LNCaP clone FGC (cell line): ENCODE data around the gene ASB13.
A peak's percentile ranks its signal among the peaks of the same experiment; 100 is the strongest.

ENCODE experiments used
- DNase-seq: peaks from one replicate; pipeline ENCODE4 v3.0.0-alpha.2; 2011; ENCODE audit warnings: low read depth
- H3K4me3 ChIP-seq: 2 replicates; pipeline ENCODE4 v1.5.1; 2011; ENCODE audit warnings: mild to moderate bottlenecking, low read depth, low read length, control low read depth
- CTCF ChIP-seq: IDR thresholded peaks from 2 replicates; pipeline ENCODE4 v1.5.1; 2012; ENCODE audit warnings: mild to moderate bottlenecking; ENCODE audit not compliant: control insufficient read depth, insufficient read depth; ENCODE audit errors: extremely low read depth

Gene ASB13

GRCh38 chr10:5633166-5633749 is 33.1 kb downstream of the ASB13 start:
- DNase-seq: no peak
- no peak overlapping the region for H3K4me3 ChIP-seq
- no peak for TF ChIP-seq CTCF

- DNase-seq: no peak
- TF ChIP-seq CTCF: no peak
- H3K4me3 ChIP-seq: no peak overlapping the region
These were observed 33.9 kb downstream of the ASB13 start for GRCh38 chr10:5632446-5632845.

- H3K4me3 ChIP-seq: no peak overlapping the region
- DNase-seq: no peak
- no peak for TF ChIP-seq CTCF
These were observed 34.5 kb downstream of the ASB13 start for GRCh38 chr10:5631936-5632335.

GRCh38 chr10:5630112-5630436 is 36.3 kb downstream of the ASB13 start:
- no peak overlapping the region for H3K4me3 ChIP-seq
- no peak for TF ChIP-seq CTCF
- no peak for DNase-seq

GRCh38 chr10:5629303-5630111 is 36.9 kb downstream of the ASB13 start:
- peak; percentile 66 for TF ChIP-seq CTCF
- H3K4me3 ChIP-seq: no peak overlapping the region
- DNase-seq: peak; percentile 50

- no peak for TF ChIP-seq CTCF
- no peak for DNase-seq
- no peak overlapping the region for H3K4me3 ChIP-seq
These were observed 37.7 kb downstream of the ASB13 start for GRCh38 chr10:5628451-5629302.
